HG02759 (cell line): ENCODE measurements around the gene TDRD15.
"Not testable (repeated sequence)": the region's sequence is repeated elsewhere in the genome, so short reads cannot be mapped to it uniquely, and the experiment has no call there.

Experiments used
- ATAC-seq: cut with Tn5 transposase; IDR thresholded peaks from one replicate; pipeline ENCODE4 v1.9.1; 2021; ENCODE audit warnings: mild to moderate bottlenecking, moderate library complexity; ENCODE audit not compliant: unreplicated experiment

Gene TDRD15

GRCh38 chr2:21142149-21142548, 18.4 kb downstream of the TDRD15 start:
- no peak for ATAC-seq

- no peak for ATAC-seq
These were observed 22.9 kb downstream of the TDRD15 start for GRCh38 chr2:21146638-21147037.

- no peak for ATAC-seq
These were observed 24.9 kb downstream of the TDRD15 start for GRCh38 chr2:21148718-21149117.

- ATAC-seq: not testable (repeated sequence)
These were observed 27.5 kb downstream of the TDRD15 start for GRCh38 chr2:21151234-21151633.

GRCh38 chr2:21155365-21156136, 31.8 kb downstream of the TDRD15 start:
- ATAC-seq: no peak

GRCh38 chr2:21161122-21161521, 37.4 kb downstream of the TDRD15 start:
- no peak for ATAC-seq

- no peak for ATAC-seq
These were observed 38.3 kb downstream of the TDRD15 start for GRCh38 chr2:21161832-21162614.

- no peak for ATAC-seq
These were observed 38.8 kb downstream of the TDRD15 start for GRCh38 chr2:21162615-21162878.

- no peak for ATAC-seq
These were observed 39.4 kb downstream of the TDRD15 start for GRCh38 chr2:21163213-21163612.

GRCh38 chr2:21165350-21165749, 41.6 kb downstream of the TDRD15 start:
- no peak for ATAC-seq

- no peak for ATAC-seq
These were observed 52.3 kb downstream of the TDRD15 start for GRCh38 chr2:21175895-21176646.

GRCh38 chr2:21181957-21182356, 58.2 kb downstream of the TDRD15 start:
- no peak for ATAC-seq

GRCh38 chr2:21183306-21183705, 59.5 kb downstream of the TDRD15 start:
- ATAC-seq: no peak

GRCh38 chr2:21183726-21184125, 60.0 kb downstream of the TDRD15 start:
- ATAC-seq: no peak

- ATAC-seq: no peak
These were observed 67.8 kb downstream of the TDRD15 start for GRCh38 chr2:21191535-21191934.
